Peyer's patch (tissue), 4 donors: ENCODE data around the gene ZC3H18. TPM values are rescaled to one million over a fixed set of nuclear protein-coding genes. Genes with fewer than 3 reads are reported as not detected.
"Not testable (repeated sequence)": the region's sequence is repeated elsewhere in the genome, so short reads cannot be mapped to it uniquely, and the experiment has no call there.

Experiments
- DNase-seq, 3 donors: peaks; one replicate each; pipeline ENCODE4 v3.0.0-alpha.2; 2017 to 2019
- H3K27ac ChIP-seq, 4 donors: fragments of 200-600 bp; sonication (generic); one replicate each; pipeline ENCODE4 v1.5.1; 2016 to 2019
- H3K27me3 ChIP-seq, 2 donors: fragments of 200-600 bp; sonication (generic); one replicate each; pipeline ENCODE4 v1.5.1; 2019
- H3K36me3 ChIP-seq, 3 donors: fragments of 200-600 bp; sonication (generic); one replicate each; pipeline ENCODE4 v1.5.1; 2016 to 2019
- H3K4me1 ChIP-seq, 4 donors: fragments of 200-600 bp; sonication (generic); one replicate each; pipeline ENCODE4 v1.5.1; 2016 to 2019
- H3K4me3 ChIP-seq, 4 donors: fragments of 200-600 bp; sonication (generic); 1 replicate in 3 of 4; 2 replicates in 1 of 4; pipeline ENCODE4 v1.5.1; 2016 to 2019; ENCODE audit warnings: mild to moderate bottlenecking in 1 of 4
- H3K9me3 ChIP-seq, 4 donors: fragments of 200-600 bp; sonication (generic); one replicate each; pipeline ENCODE4 v1.5.1; 2016 to 2019; ENCODE audit warnings: mild to moderate bottlenecking in 1 of 4
- CTCF ChIP-seq, 6 experiments: fragments of 450-650 bp in 4 of 6; fragments of 200-600 bp in 2 of 6; sonication (generic) in 1 of 6; IDR thresholded peaks; one replicate each; pipeline ENCODE4 v1.5.1; 2017 to 2019; ENCODE audit warnings: antibody characterized with exemption in 6 of 6, mild to moderate bottlenecking in 3 of 6, moderate library complexity in 1 of 6
- POLR2A ChIP-seq, 2 donors: fragments of 450-650 bp; IDR thresholded peaks; one replicate each; pipeline ENCODE4 v1.5.1; 2017; ENCODE audit warnings: antibody characterized with exemption in 2 of 2, mild to moderate bottlenecking in 2 of 2, moderate library complexity in 2 of 2
- total RNA-seq, 4 donors: library from RNA; depleted of rRNA; stranded (reverse); fragments of >200 nt; gene quantifications; one replicate each; pipeline ENCODE4 v1.1.0, GENCODE V29; 2016

Gene ZC3H18
- total RNA-seq, 4 donors from 2014 or later, result 22.8 to 47.0 (median 32.9) TPM

- no peak for DNase-seq
- Histone ChIP-seq H3K4me3 (no peak overlapping the region), H3K9me3 (no peaks in the 10 kb centered on the region), H3K4me1 (no peaks in the 10 kb centered on the region), H3K27ac (no peak overlapping the region), H3K36me3 (peaks cover 0 to 72% (median 0%) of the 10 kb centered on the region in 3 donors), H3K27me3 (no peaks in the 10 kb centered on the region)
- TF ChIP-seq CTCF (IDR thresholded peaks at IDR 0.05) (no peak), POLR2A (IDR thresholded peaks at IDR 0.05) (no peak)
Observed at GRCh38 chr16:88605186-88606147, 35.3 kb downstream of the ZC3H18 start.

- H3K9me3 ChIP-seq, result no peaks in the 10 kb centered on the region
- H3K4me1 ChIP-seq, result no peaks in the 10 kb centered on the region
- DNase-seq, result no peak
- H3K36me3 ChIP-seq, result peaks cover 0 to 72% (median 0%) of the 10 kb centered on the region in 3 donors
- no peaks in the 10 kb centered on the region for H3K27me3 ChIP-seq
- no peak overlapping the region for H3K27ac ChIP-seq
- TF ChIP-seq CTCF (IDR thresholded peaks at IDR 0.05) (no peak), POLR2A (IDR thresholded peaks at IDR 0.05) (no peak)
- no peak overlapping the region for H3K4me3 ChIP-seq
Observed at GRCh38 chr16:88606148-88606757, 36.0 kb downstream of the ZC3H18 start.

GRCh38 chr16:88608076-88608475, 37.9 kb downstream of the ZC3H18 start:
- no peak overlapping the region for H3K4me3 ChIP-seq
- no peak overlapping the region for H3K27ac ChIP-seq
- TF ChIP-seq POLR2A (IDR thresholded peaks at IDR 0.05), result no peak
- no peak for TF ChIP-seq CTCF (IDR thresholded peaks at IDR 0.05)
- no peak for DNase-seq
- no peaks in the 10 kb centered on the region for H3K9me3 ChIP-seq
- H3K36me3 ChIP-seq, result peaks cover 0 to 74% (median 0%) of the 10 kb centered on the region in 3 donors
- H3K4me1 ChIP-seq, result no peaks in the 10 kb centered on the region
- no peaks in the 10 kb centered on the region for H3K27me3 ChIP-seq

GRCh38 chr16:88609426-88609825, 39.2 kb downstream of the ZC3H18 start:
- not testable (repeated sequence) for H3K4me3 ChIP-seq, DNase-seq, H3K27me3 ChIP-seq, H3K9me3 ChIP-seq, H3K27ac ChIP-seq, H3K4me1 ChIP-seq
- peaks cover 0 to 67% (median 0%) of the 10 kb centered on the region in 3 donors for H3K36me3 ChIP-seq

- peaks cover 0 to 64% (median 0%) of the 10 kb centered on the region in 3 donors for H3K36me3 ChIP-seq
- no peak overlapping the region for H3K27ac ChIP-seq
- no peaks in the 10 kb centered on the region for H3K9me3 ChIP-seq
- DNase-seq, result no peak
- H3K27me3 ChIP-seq, result no peaks in the 10 kb centered on the region
- no peaks in the 10 kb centered on the region for H3K4me1 ChIP-seq
- TF ChIP-seq POLR2A (IDR thresholded peaks at IDR 0.05) (no peak), CTCF (IDR thresholded peaks at IDR 0.05) (no peak)
- H3K4me3 ChIP-seq, result no peak overlapping the region
Observed at GRCh38 chr16:88610080-88610479, 39.9 kb downstream of the ZC3H18 start.
